ENCODE measurements around the gene ZNF791.

DNA sequence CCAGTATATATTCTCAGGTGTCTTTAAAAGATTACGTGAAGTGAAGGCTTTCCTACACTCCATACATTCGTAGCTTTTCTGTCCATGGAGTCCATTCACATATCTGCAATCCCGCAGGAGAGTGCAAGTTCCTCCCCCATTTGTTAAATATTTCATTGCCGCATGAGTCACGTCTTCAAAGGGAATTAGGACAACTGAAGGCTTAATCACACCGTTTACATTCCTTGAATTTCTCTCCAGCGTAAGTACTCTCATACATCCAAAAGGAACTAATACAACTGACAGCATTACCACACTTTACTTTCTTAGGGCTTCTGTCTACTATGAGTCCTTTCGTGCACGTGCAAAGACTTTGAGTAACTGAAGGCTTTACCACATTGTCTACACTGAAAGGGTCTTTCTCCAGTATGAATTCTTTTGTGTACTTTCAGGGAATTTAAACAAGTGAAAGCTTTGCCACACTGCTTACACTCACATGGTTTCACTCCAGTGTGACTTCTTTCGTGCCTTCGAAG is 30.5 kb upstream of the ZNF791 start:
- TF ChIP-seq, protein P1, sequence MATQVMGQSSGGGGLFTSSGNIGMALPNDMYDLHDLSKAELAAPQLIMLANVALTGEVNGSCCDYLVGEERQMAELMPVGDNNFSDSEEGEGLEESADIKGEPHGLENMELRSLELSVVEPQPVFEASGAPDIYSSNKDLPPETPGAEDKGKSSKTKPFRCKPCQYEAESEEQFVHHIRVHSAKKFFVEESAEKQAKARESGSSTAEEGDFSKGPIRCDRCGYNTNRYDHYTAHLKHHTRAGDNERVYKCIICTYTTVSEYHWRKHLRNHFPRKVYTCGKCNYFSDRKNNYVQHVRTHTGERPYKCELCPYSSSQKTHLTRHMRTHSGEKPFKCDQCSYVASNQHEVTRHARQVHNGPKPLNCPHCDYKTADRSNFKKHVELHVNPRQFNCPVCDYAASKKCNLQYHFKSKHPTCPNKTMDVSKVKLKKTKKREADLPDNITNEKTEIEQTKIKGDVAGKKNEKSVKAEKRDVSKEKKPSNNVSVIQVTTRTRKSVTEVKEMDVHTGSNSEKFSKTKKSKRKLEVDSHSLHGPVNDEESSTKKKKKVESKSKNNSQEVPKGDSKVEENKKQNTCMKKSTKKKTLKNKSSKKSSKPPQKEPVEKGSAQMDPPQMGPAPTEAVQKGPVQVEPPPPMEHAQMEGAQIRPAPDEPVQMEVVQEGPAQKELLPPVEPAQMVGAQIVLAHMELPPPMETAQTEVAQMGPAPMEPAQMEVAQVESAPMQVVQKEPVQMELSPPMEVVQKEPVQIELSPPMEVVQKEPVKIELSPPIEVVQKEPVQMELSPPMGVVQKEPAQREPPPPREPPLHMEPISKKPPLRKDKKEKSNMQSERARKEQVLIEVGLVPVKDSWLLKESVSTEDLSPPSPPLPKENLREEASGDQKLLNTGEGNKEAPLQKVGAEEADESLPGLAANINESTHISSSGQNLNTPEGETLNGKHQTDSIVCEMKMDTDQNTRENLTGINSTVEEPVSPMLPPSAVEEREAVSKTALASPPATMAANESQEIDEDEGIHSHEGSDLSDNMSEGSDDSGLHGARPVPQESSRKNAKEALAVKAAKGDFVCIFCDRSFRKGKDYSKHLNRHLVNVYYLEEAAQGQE (IDR thresholded peaks at IDR 0.05; ENCODE audit: low read depth): no peak
- TF ChIP-seq TCF12 (IDR thresholded peaks at IDR 0.05; ENCODE audit: low read depth) (no peak), EP300 (IDR thresholded peaks at IDR 0.05; ENCODE audit: borderline replicate concordance) (no peak), YY1 (IDR thresholded peaks at IDR 0.05; ENCODE audit: low read depth) (no peak), CEBPB (IDR thresholded peaks at IDR 0.05) (no peak), TAF1 (IDR thresholded peaks at IDR 0.05; ENCODE audit: low read depth) (no peak)
